Esophagus muscularis mucosa (tissue), 4 donors: Measurements from ENCODE around the gene AGFG2. TPM values are rescaled to one million over a fixed set of nuclear protein-coding genes. Genes with fewer than 3 reads are reported as not detected.

Experiments used
- DNase-seq: peaks from one replicate; pipeline ENCODE4 v3.0.0-alpha.2; 2017; ENCODE audit errors: extremely low spot score
- H3K27ac ChIP-seq, 4 donors: fragments of 200-600 bp; sonication (generic); replicated peaks in 1 of 4; 1 replicate in 3 of 4; 2 replicates in 1 of 4; pipeline ENCODE4 v1.5.1; 2016 to 2019; ENCODE audit warnings: mild to moderate bottlenecking in 1 of 4
- H3K27me3 ChIP-seq, 4 donors: fragments of 200-600 bp; sonication (generic); one replicate each; pipeline versions ENCODE4 v1.5.1 to v1.6.0; 2016 to 2019
- H3K36me3 ChIP-seq, 4 donors: fragments of 200-600 bp; sonication (generic); one replicate each; pipeline ENCODE4 v1.5.1; 2016 to 2019
- H3K4me1 ChIP-seq, 4 donors: fragments of 200-600 bp; sonication (generic); one replicate each; pipeline ENCODE4 v1.5.1; 2016 to 2019
- H3K4me3 ChIP-seq, 4 donors: fragments of 200-600 bp; sonication (generic); 1 replicate in 2 of 4; 2 replicates in 2 of 4; pipeline ENCODE4 v1.5.1; 2016 to 2019; ENCODE audit warnings: mild to moderate bottlenecking in 4 of 4, moderate library complexity in 1 of 4
- H3K9me3 ChIP-seq, 4 donors: fragments of 200-600 bp; sonication (generic); 1 replicate in 3 of 4; 2 replicates in 1 of 4; pipeline ENCODE4 v1.5.1; 2016 to 2019
- CTCF ChIP-seq, 3 experiments: fragments of 200-600 bp in 2 of 3; fragments of 450-650 bp in 1 of 3; sonication (generic) in 2 of 3; IDR thresholded peaks; one replicate each; pipeline ENCODE4 v1.5.1; 2017 to 2019; ENCODE audit warnings: antibody characterized with exemption in 3 of 3, mild to moderate bottlenecking in 2 of 3, moderate library complexity in 1 of 3
- EP300 ChIP-seq: sonication (generic); formaldehyde crosslinking; IDR thresholded peaks from one replicate; pipeline ENCODE4 v1.6.1; 2017; ENCODE audit warnings: antibody characterized with exemption
- POLR2A ChIP-seq: fragments of 450-650 bp; IDR thresholded peaks from one replicate; pipeline ENCODE4 v1.6.1; 2017; ENCODE audit warnings: antibody characterized with exemption, moderate library complexity, mild to moderate bottlenecking, low read depth
- POLR2AphosphoS5 ChIP-seq, 2 donors: sonication (generic); formaldehyde crosslinking; IDR thresholded peaks; one replicate each; pipeline ENCODE4 v1.6.1; 2017; ENCODE audit warnings: antibody characterized with exemption in 2 of 2
- WGBS: methylation state at CpG from one replicate; pipeline ENCODE4 v1.1.5; 2018; 5-methylcytosine and 5-hydroxymethylcytosine counted together
- intact Hi-C: fragments of 100-400 bp; cut with DNase I; formaldehyde crosslinking; loops from one replicate; pipeline ENCODE4 v1.15.1; 2023
- total RNA-seq, 4 donors: library from RNA; depleted of rRNA; stranded (reverse); fragments of >200 nt; gene quantifications; one replicate each; pipeline versions ENCODE4 v1.1.0 to v1.2.1, GENCODE V29; 2016

The AGFG2 gene
- total RNA-seq, 4 donors from 2014 or later, result 31.6 to 79.6 (median 35.1) TPM

GRCh38 chr7:100576384-100576993 is 37.5 kb downstream of the AGFG2 start:
- no peak overlapping the region for H3K4me3 ChIP-seq
- TF ChIP-seq POLR2A (no peak), POLR2AphosphoS5 (IDR thresholded peaks at IDR 0.05) (no peak), EP300 (no peak), CTCF (IDR thresholded peaks at IDR 0.05) (no peak)
- H3K36me3 ChIP-seq, result peaks cover 59 to 86% (median 81%) of the 10 kb centered on the region in 4 donors
- no peak for DNase-seq
- intact Hi-C loops, result no loop called here
- WGBS, result 88% methylated on average over 12 of the region's 13 CpGs
- no peaks in the 10 kb centered on the region for H3K9me3 ChIP-seq
- H3K27ac ChIP-seq, result no peak overlapping the region
- peaks cover 0 to 4% (median 0%) of the 10 kb centered on the region in 4 donors for H3K4me1 ChIP-seq
- peaks cover 0 to 47% (median 0%) of the 10 kb centered on the region in 4 donors for H3K27me3 ChIP-seq

GRCh38 chr7:100577103-100577502 is 38.1 kb downstream of the AGFG2 start:
- peaks cover 0 to 42% (median 0%) of the 10 kb centered on the region in 4 donors for H3K27me3 ChIP-seq
- peaks cover 65 to 92% (median 87%) of the 10 kb centered on the region in 4 donors for H3K36me3 ChIP-seq
- no peaks in the 10 kb centered on the region for H3K9me3 ChIP-seq
- no peak overlapping the region for H3K4me3 ChIP-seq
- H3K4me1 ChIP-seq, result peaks cover 0 to 9% (median 3%) of the 10 kb centered on the region in 4 donors
- 92% methylated on average over 19 of the region's 24 CpGs for WGBS
- TF ChIP-seq CTCF (IDR thresholded peaks at IDR 0.05) (no peak), EP300 (no peak), POLR2AphosphoS5 (IDR thresholded peaks at IDR 0.05) (no peak), POLR2A (no peak)
- H3K27ac ChIP-seq, result no peak overlapping the region
- DNase-seq, result no peak
- intact Hi-C loops, result no loop called here

GRCh38 chr7:100577507-100577906 is 38.5 kb downstream of the AGFG2 start:
- Histone ChIP-seq H3K36me3 (peaks cover 68 to 95% (median 91%) of the 10 kb centered on the region in 4 donors), H3K9me3 (no peaks in the 10 kb centered on the region), H3K27me3 (peaks cover 0 to 38% (median 0%) of the 10 kb centered on the region in 4 donors), H3K4me3 (no peak overlapping the region), H3K4me1 (peaks cover 2 to 13% (median 7%) of the 10 kb centered on the region in 4 donors), H3K27ac (no peak overlapping the region)
- DNase-seq, result no peak
- 94% methylated on average over 14 of the region's 14 CpGs for WGBS
- TF ChIP-seq EP300 (no peak), CTCF (IDR thresholded peaks at IDR 0.05) (no peak), POLR2A (no peak), POLR2AphosphoS5 (IDR thresholded peaks at IDR 0.05) (no peak)
- intact Hi-C loops, result no loop called here

- DNase-seq, result no peak
- TF ChIP-seq CTCF (IDR thresholded peaks at IDR 0.05), result no peak
- no peak for TF ChIP-seq EP300
- TF ChIP-seq POLR2A, result no peak
- TF ChIP-seq POLR2AphosphoS5 (IDR thresholded peaks at IDR 0.05), result no peak
- Histone ChIP-seq H3K27me3 (peaks cover 0 to 28% (median 0%) of the 10 kb centered on the region in 4 donors), H3K4me3 (no peak overlapping the region), H3K9me3 (no peaks in the 10 kb centered on the region), H3K36me3 (peaks cover 68 to 94% (median 90%) of the 10 kb centered on the region in 4 donors), H3K4me1 (peaks cover 10 to 23% (median 17%) of the 10 kb centered on the region in 4 donors), H3K27ac (no peak overlapping the region)
- intact Hi-C loops, result no loop called here
- 85% methylated on average over 19 of the region's 28 CpGs for WGBS
These were observed 39.5 kb downstream of the AGFG2 start for GRCh38 chr7:100578246-100579183.
